HG03064 (cell line): ENCODE measurements around the gene ONECUT3.
"Not testable (repeated sequence)": the region's sequence is repeated elsewhere in the genome, so short reads cannot be mapped to it uniquely, and the experiment has no call there.

Experiments
- ATAC-seq: cut with Tn5 transposase; IDR thresholded peaks from one replicate; pipeline ENCODE4 v1.9.1; 2021; ENCODE audit warnings: low read depth; ENCODE audit not compliant: unreplicated experiment

ONECUT3 gene

DNA sequence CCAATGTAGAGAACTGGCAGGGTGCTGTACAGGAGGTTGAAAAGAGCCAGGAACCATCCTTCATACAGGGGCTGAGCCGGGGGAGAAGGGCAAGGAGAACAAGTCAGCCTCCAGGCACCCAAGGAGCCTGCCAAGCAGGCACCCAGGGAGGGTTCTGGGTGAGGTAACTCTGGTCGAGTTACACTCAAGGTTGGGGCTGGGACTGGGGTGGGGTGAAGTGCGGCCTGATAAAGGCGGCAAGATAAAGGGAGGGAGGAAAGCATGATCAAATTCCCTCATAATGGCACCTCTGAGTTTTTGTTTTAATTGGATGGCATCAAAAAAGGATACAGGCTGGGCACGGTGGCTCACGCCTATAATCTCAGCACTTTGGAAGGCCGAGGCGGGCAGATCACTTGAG is 33.8 kb downstream of the ONECUT3 start:
- ATAC-seq, result no peak

GRCh38 chr19:1789261-1790041 is 36.1 kb downstream of the ONECUT3 start:
- ATAC-seq, result no peak

DNA sequence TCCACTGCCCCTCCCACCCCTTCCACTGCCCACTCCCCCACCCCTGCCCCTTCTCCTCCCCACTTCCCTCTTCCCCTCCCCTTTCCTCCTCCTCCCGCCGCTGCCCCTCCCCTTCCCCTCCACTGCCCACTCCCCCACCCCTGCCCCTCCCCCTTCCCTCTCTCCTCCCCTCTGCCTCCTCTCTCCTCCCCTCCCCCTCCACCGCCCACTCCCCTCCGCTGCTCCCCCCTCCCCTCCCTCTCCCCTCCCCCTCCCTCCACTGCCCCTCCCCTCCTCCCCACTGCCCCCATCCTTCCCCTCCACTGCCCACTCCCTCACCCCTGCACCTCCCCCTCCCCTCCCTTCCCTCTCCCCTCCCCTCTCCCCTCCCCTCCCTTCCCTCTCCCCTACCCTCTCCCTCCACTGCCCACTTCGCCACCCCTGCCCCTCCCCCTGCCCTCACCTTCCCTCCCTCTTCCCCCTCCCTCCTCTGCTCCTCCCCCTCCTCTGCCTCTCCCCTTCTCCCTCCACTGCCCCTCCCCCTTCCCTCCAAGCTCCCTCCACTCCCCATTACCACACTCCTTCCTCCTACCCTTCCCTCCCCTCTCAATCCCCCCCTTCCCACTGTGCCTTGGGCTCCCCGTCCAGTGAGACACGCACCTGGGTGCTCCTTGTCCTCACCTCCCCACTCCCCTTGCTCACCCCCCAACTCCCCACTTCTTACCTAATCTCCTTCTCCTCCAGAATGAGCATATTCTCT is 36.9 kb downstream of the ONECUT3 start:
- no peak for ATAC-seq

- no peak for ATAC-seq
These were observed 38.6 kb downstream of the ONECUT3 start for GRCh38 chr19:1791879-1792278.

- no peak for ATAC-seq
These were observed 41.3 kb downstream of the ONECUT3 start for GRCh38 chr19:1794424-1795172.

- no peak for ATAC-seq
These were observed 43.3 kb downstream of the ONECUT3 start for GRCh38 chr19:1796395-1797142.

DNA sequence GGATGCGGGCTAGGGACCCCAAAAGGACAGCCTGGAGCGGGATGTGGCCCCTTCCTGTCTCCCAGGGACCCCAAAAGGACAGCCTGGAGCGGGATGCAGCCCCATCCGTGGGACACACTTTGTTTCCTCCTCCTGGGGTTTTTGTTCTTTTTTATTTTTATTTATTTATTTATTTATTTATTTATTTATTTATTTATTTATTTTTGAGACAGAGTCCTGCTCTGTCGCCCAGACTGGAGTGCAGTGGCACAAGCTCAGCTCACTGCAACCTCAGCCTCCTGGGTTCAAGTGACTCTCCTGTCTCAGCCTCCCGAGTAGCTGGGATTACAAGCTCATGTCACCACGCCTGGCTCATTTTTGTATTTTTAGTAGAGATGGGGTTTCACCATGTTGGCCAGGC is 44.0 kb downstream of the ONECUT3 start:
- not testable (repeated sequence) for ATAC-seq

DNA sequence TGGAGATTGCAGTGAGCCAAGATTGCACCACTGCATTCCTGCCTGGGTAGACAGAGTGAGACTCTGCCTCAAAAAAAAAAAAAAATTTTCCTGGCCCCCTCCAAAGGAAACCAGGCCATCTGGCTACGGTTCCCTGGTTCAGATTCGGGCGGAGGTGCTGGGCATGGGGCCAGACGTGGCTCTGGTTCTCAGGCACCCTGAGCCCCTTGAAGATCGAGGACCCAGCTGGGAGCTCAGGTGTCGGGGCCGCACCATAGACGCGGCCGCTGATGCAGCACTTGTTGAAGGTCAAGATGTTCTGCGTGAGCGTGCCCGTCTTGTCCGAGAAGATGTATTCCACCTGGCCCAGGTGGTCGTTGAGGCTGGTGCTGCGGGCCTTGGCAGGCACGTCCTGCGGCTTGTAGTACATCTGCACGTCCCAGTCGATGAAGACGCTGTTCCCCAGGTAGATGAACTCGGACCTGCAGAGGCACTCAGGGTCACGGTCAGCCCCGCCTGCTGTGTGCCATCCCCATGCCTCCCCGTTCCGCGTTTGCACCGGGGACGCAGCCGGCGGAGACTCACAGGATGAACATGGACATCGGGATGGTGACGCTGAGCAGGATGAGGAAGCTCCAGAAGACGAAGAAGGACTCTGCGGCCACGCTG is 46.5 kb downstream of the ONECUT3 start:
- ATAC-seq, result no peak

DNA sequence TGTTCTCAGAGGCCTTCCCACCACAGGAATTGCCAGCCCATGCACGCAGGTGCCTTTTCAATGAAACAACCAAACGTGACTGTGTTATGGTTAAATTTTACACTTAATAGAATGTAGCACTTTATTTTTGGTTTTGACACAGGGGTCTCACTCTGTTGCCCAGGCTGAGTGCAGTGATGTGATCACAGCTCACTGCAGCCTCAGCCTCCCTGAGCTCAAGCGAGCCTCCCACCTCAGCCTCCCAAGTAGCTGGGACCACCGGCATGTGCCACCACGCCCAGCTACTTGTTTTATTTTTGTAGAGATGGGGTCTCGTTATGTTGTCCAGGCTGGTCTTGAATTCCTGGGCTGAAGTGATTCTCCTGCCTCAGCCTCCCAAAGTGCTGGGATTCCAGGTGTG is 51.6 kb downstream of the ONECUT3 start:
- ATAC-seq, result no peak

DNA sequence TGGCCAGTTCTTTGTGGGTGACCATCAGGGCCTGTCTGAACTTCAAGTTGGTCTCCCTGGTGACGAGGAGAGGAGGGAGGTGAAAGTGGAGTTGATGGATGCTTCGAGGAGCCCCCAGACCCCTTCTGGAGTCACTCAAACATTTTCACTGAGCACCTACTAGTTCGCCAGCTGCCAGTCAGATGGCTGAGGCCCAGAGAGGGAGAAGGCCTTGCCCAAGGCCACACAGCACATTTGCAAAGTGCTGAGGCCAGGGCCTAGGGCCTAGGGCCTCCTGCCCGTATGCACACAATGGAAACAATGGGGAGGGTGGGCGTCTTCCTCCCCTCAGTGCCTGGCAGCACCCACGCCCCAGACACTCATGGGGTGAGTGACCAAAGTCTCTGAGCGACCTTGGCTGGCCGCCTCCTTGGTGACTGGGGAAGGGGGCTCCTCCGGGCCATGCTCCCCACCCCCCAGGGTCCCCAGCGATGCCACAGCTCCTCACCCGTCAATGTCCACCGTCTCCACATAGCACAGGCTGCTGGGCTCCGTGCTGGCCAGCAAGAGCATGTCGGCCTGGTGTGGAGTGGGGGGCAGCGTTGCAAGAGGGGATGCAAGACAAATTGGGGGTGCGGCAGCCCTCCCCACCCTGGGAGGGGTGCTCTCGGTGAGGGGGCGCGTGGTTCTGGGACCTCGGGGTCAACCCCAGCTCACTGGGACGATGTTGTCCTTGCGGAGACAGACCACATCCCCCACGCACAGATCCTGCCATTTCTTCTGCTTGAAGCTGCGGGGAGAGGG is 52.3 kb downstream of the ONECUT3 start:
- no peak for ATAC-seq

DNA sequence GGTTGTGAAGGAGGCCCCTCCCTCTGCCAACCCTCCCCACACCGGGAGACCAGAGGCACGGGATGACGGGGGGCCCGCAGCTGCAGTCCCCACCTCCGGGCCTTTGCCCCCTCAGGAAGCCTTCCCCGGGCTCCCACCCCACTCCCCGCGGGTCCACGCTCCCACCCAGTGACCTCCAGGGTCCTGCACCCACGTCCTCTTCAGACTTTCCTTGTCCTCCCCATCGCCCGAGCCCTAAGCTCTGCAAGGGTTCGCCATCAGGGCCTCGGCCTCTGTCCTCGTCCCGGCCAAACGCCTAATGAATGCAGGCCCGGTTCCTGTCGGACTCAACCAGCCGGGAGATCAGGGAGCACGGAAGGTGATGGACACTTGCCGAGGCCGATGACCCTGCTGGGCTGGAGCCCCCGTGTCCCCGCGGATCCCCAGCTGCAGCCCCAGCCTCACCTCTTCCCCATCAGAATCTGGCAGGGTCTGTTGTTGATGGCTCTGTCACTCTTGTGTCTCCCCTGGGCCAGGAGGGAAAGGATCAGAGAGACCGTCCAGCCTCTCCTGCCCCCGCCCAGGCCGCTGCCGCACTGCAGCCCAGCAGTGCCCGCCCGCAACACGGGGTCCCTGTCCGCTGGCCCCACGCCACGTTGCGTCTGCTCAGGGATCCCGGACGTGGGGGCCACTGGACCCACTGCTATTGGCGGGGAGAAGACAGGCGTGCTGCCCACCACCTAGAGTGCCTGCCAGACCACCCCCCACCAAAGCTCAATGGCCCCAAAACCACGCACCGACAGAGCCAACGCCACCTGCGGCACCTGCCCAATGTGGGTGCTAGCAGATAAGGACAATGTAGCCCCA is 53.1 kb downstream of the ONECUT3 start:
- ATAC-seq, result no peak

- ATAC-seq, result no peak
These were observed 53.9 kb downstream of the ONECUT3 start for GRCh38 chr19:1807030-1807694.

DNA sequence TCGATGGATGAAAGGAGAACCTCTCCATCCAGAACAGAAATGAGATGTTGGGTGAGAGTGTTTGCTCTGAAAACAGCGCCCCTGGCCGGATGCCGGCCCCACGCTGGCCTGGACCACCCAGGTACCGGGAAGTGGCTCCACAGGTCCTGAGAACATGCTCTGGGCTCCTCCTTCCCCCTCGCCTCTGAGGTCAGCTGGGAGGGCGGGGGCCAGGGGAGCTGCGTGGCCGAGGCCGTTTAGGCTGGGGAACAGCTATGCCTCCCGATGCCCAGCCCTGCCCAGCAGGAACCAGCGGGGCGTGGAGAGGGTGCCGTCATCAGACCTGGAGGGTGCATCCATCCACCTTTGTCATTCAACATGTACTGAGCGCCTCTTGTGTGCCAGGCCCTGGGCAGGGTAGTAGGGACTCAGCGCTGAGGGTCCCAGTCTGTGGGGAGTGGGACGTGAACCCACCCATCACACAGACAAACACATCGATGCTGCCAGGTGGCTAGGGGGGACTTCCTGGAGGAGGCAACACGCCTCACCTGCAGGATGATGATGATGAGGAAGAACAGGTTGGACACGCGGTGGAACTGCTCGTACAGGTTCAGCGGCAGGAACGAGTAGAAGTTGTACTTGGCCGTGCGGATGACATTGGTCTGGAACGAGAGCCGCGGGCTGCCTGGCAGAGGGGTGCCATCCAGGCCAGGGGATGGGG is 54.5 kb downstream of the ONECUT3 start:
- ATAC-seq, result no peak

DNA sequence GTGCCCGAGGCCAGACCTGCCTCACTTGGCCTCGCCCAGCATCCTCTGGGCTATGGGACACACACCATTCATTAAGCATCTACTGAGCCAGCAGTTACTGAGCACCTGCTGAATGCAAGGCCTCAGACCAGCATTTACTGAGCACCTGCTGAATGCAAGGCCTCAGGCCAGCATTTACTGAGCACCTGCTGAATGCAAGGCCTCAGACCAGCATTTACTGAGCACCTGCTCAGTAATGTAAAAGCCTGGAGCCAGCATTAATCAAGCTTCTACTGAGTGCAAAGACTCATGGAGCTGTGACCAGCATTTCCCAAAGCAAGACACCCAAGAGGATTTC is 55.1 kb downstream of the ONECUT3 start:
- no peak for ATAC-seq

GRCh38 chr19:1809678-1810077 is 56.4 kb downstream of the ONECUT3 start:
- ATAC-seq, result no peak

GRCh38 chr19:1810439-1811160 is 57.3 kb downstream of the ONECUT3 start:
- no peak for ATAC-seq

GRCh38 chr19:1811472-1811894 is 58.2 kb downstream of the ONECUT3 start:
- ATAC-seq, result no peak
